Omental fat pad (tissue), 4 donors: ENCODE measurements around the gene SCGB3A1. TPM values are rescaled to one million over a fixed set of nuclear protein-coding genes. Genes with fewer than 3 reads are reported as not detected.

Experiments
- ATAC-seq: fragments of 150-250 bp; one replicate; pipeline ENCODE4 v1.9.1; 2016; ENCODE audit warnings: mild to moderate bottlenecking, moderate library complexity; ENCODE audit not compliant: low FRiP score
- DNase-seq: peaks from one replicate; pipeline ENCODE4 v3.0.0-alpha.2; 2019; ENCODE audit warnings: low spot score
- total RNA-seq, 4 donors: library from RNA; depleted of rRNA; stranded (reverse); fragments of >200 nt; gene quantifications; one replicate each; pipeline ENCODE4 v1.1.0, GENCODE V29; 2016
- TF ChIP-seq, protein P1 (sequence below), 3 donors: fragments of 450-650 bp; IDR thresholded peaks; one replicate each; pipeline ENCODE4 v1.5.1; 2016 to 2017; ENCODE audit warnings: antibody characterized with exemption in 3 of 3, mild to moderate bottlenecking in 3 of 3, moderate library complexity in 2 of 3

Gene SCGB3A1, protein sequence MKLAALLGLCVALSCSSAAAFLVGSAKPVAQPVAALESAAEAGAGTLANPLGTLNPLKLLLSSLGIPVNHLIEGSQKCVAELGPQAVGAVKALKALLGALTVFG
- total RNA-seq = not detected

DNA sequence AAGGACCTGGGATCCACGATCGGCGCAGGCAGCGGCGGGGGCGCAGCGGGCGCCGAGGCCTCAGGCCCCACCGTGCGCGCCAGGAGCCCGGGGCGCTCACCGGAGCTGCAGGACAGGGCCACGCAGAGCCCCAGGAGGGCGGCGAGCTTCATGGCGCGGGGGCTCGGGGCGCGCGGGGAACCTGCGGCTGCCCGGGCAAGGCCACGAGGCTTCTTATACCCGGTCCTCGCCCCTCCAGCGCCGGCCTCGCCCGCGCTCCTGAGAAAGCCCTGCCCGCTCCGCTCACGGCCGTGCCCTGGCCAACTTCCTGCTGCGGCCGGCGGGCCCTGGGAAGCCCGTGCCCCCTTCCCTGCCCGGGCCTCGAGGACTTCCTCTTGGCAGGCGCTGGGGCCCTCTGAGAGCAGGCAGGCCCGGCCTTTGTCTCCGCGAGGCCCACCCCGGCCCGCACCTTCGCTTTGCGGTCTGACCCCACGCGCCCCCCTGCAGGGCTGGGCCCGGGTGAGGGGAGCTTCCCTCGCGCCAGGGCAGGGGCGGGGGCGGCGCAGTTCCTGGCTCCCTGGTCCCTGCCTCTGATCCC lies at the start of gene SCGB3A1:
Gene SCGB3A1 (minus strand): TSS at position 189 of the 577 bp plus-strand sequence. CDS start 37 bp downstream, at position 152.
- ATAC-seq = no peak
- TF ChIP-seq, protein P1, sequence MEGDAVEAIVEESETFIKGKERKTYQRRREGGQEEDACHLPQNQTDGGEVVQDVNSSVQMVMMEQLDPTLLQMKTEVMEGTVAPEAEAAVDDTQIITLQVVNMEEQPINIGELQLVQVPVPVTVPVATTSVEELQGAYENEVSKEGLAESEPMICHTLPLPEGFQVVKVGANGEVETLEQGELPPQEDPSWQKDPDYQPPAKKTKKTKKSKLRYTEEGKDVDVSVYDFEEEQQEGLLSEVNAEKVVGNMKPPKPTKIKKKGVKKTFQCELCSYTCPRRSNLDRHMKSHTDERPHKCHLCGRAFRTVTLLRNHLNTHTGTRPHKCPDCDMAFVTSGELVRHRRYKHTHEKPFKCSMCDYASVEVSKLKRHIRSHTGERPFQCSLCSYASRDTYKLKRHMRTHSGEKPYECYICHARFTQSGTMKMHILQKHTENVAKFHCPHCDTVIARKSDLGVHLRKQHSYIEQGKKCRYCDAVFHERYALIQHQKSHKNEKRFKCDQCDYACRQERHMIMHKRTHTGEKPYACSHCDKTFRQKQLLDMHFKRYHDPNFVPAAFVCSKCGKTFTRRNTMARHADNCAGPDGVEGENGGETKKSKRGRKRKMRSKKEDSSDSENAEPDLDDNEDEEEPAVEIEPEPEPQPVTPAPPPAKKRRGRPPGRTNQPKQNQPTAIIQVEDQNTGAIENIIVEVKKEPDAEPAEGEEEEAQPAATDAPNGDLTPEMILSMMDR (IDR thresholded peaks at IDR 0.05) = no peak

DNA sequence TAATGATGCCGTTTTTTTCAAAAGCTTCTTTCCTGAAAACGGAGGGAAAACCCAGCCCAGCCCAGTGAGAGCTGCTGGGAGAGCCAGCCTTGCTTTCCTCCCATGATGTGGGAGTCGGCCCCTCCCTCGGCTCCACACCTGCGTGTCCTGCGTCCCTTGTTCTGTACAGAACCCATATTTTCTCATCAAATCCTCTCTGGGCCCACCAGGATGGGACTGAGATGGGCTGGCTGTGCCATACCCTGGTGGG lies 49.2 kb upstream of the SCGB3A1 start:
- TF ChIP-seq, protein P1 (IDR thresholded peaks at IDR 0.05) = no peak
- ATAC-seq = no peak
- DNase-seq = peak; percentile 10

More for the DNA sequence above, at the start of gene SCGB3A1:
- no peak for DNase-seq

DNA sequence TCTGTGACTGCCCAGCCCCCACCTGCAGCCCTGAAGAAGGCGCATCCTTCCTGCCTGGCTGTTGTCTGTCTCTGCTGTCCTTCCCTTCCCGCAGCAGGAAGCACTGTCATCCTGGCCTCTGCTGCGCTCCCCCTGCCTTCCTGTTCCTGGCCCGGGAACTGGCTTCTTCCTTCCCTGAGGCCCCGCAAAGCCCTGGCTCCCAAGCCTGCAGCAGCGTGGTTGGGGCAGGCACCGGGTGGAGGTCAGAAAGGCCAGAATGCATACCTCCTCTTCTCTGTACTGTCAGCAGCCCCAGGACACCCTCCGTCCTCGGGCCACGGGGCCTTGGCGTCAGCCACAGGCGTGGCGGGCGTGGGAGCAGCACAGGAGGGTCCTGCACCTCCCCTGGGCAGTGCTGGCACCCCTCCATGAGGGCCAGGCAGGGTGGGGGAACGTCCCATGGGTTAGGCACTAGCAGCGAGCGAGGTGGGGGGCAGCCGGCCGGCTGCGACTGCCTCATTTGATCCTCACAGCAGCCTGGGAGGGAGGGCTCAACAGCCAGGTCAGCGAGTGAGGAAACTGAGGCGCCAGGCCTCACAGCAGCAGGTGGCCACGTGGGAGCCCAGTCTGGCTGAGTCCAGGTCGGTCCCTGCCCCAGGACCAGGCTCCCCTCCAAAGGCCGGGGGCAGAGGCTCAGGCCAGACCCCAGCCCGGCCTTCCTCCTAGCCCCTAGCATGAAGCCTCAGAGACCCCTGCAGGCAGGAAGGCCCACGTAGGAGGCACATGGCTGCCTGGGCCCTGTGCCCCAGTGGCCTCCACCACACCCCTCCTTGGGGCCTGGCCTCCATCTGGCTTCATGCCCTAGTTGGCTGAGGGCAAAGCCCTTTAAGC lies 48.7 kb upstream of the SCGB3A1 start:
- TF ChIP-seq, protein P1 (IDR thresholded peaks at IDR 0.05) = no peak
- peak; percentile 20 for DNase-seq
- peak; percentile 20 for ATAC-seq

DNA sequence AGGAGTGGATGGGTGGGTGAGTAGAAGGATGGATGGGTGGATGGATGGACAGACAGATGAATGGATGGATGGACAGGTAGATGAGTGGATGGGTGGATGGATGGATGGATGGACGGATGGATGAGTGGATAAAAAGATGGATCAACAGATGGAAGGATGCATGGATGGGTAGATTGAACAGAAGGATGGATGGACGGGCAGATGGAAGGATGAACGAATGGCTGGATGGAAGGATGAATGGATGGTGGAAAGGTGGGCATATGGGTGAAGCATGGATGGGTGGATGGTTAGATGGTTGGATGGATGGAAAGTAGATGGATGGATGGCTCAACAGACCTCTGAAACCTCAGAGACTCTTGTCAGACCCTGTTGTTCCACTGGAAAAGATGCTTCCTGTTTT lies 48.0 kb upstream of the SCGB3A1 start:
- ATAC-seq (no peak), DNase-seq (no peak)
- TF ChIP-seq, protein P1 (IDR thresholded peaks at IDR 0.05) = no peak

DNA sequence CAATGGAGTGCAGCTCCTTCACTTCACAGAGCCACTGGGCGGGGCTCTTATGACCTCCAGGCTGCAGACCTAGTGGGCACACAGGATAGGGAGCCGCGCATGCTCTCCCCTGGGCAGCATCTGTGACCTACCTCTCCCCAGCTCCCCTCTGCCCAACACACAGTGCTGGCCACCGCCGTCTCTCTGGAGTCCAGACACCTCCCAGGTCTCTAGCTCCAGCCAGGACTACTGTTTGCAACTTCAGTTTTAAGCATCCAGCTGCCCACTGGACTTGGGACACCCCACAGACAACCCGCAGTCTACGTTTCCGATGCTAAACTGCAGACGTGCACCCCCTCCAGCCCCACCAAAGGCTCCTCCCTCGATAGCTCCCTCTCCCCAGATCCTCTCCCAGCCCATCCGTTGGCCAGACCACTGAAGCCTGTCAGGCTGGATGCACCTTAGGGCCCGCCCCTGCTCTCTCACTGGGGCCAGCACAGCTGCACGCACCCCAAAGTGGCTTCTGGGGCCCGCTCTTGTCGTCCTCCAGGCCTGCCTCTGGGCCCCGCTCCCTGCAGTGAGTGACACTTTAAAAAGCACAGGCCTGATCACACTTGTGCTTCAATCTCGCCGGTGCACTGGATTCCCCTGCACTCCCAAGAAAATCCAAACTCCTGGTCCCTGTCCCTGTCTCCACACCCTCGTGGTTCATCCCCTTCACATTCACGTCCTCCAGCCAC lies 46.8 kb upstream of the SCGB3A1 start:
- DNase-seq (peak; percentile 3), ATAC-seq (no peak)
- TF ChIP-seq, protein P1 (IDR thresholded peaks at IDR 0.05) = no peak

DNA sequence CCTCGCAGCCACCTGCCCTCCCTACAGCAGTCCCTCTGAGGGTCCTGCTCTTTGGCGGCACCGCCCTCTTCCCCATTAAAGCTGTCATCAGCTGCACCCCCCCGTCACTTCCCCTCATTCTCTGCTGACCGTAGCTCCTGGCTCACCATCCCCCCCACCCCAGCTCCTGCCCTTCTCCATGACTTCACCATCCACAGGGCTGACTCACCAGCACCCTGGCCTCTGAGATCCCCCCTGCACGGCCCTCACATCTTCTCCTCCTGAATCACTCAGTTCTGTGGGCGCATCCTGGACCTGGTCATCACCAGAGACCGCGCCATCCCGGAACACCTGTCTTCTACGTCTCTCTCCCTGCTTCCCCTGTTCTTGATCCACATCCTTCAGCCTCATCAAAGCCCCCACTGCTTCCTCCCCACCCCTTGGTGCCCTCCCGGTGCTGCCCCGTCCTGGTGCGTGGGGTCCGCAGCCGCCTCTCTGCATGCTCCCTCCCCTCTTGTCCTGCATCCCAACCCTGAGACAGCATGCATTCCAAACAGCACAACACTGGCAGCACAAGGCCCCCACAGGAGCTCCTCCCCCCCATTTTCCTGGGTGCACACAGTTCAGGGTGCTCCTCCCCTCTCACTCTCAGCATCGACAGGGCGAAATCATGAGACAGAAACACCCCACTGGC lies 45.2 kb upstream of the SCGB3A1 start:
- DNase-seq (no peak), ATAC-seq (no peak)
- TF ChIP-seq, protein P1 (IDR thresholded peaks at IDR 0.05) = no peak
